Neutrophil (primary cell): ENCODE measurements around the gene NXPE3.
"Not testable (repeated sequence)": the region's sequence is repeated elsewhere in the genome, so short reads cannot be mapped to it uniquely, and the experiment has no call there.

ENCODE experiments used
- H3K27ac ChIP-seq: fragments of 200-600 bp; sonication (generic); 2 replicates; pipeline ENCODE4 v1.5.1; 2016; ENCODE audit warnings: mild to moderate bottlenecking, moderate library complexity
- H3K27me3 ChIP-seq: fragments of 200-600 bp; sonication (generic); 2 replicates; pipeline ENCODE4 v1.6.0; 2016; ENCODE audit warnings: mild to moderate bottlenecking
- H3K36me3 ChIP-seq: fragments of 200-600 bp; sonication (generic); 2 replicates; pipeline ENCODE4 v1.5.1; 2017
- H3K4me1 ChIP-seq, 2 experiments: fragments of 200-600 bp in 1 of 2; sonication (generic) in 1 of 2; 1 replicate in 1 of 2; 2 replicates in 1 of 2; pipeline versions ENCODE4 v1.5.1 to v1.6.1; 2013 to 2016; ENCODE audit warnings: low read depth in 1 of 2, low read length in 1 of 2, mild to moderate bottlenecking in 1 of 2, moderate library complexity in 1 of 2; ENCODE audit not compliant: control insufficient read depth in 1 of 2, insufficient read depth in 1 of 2
- H3K4me3 ChIP-seq, 2 experiments: fragments of 200-600 bp in 1 of 2; sonication (generic) in 1 of 2; 1 replicate in 1 of 2; 2 replicates in 1 of 2; pipeline ENCODE4 v1.5.1; 2013 to 2016; ENCODE audit warnings: low read depth in 1 of 2, low read length in 1 of 2, mild to moderate bottlenecking in 1 of 2, moderate library complexity in 1 of 2
- H3K9me3 ChIP-seq: fragments of 200-600 bp; sonication (generic); 2 replicates; pipeline ENCODE4 v1.5.1; 2016
- CTCF ChIP-seq: fragments of 200-600 bp; sonication (generic); IDR thresholded peaks from 2 replicates; pipeline ENCODE4 v1.5.1; 2016; ENCODE audit warnings: antibody characterized with exemption

NXPE3 gene

GRCh38 chr3:101779047-101779821 is at the start of gene NXPE3:
NXPE3 (plus strand) TSS chr3:101779211; CDS start chr3:101785597, 6,386 bp downstream.
- peaks cover 12% of the 10 kb centered on the region for H3K36me3 ChIP-seq
- no peaks in the 10 kb centered on the region for H3K9me3 ChIP-seq
- peaks cover 50 to 58% of the 10 kb centered on the region in 2 experiments for H3K4me1 ChIP-seq
- peak; percentile 32 for TF ChIP-seq CTCF
- peak within 1 kb of the TSS; percentile 88 to 98 for H3K4me3 ChIP-seq
- no peaks in the 10 kb centered on the region for H3K27me3 ChIP-seq
- H3K27ac ChIP-seq: peak within 1 kb of the TSS; percentile 81

- Histone ChIP-seq H3K4me3 (no peak overlapping the region), H3K27ac (peak overlapping the region; percentile 77), H3K27me3 (no peaks in the 10 kb centered on the region), H3K36me3 (peaks cover 29% of the 10 kb centered on the region), H3K4me1 (peaks cover 29% of the 10 kb centered on the region in 2 experiments), H3K9me3 (no peaks in the 10 kb centered on the region)
- peak; percentile 10 for TF ChIP-seq CTCF
Observed at GRCh38 chr3:101729586-101729985, 49.4 kb upstream of the NXPE3 start.

- no peaks in the 10 kb centered on the region for H3K27me3 ChIP-seq
- no peak for TF ChIP-seq CTCF
- H3K27ac ChIP-seq: no peak overlapping the region
- H3K4me1 ChIP-seq: peaks cover 20 to 27% of the 10 kb centered on the region in 2 experiments
- no peak overlapping the region for H3K4me3 ChIP-seq
- H3K36me3 ChIP-seq: peaks cover 41% of the 10 kb centered on the region
- no peaks in the 10 kb centered on the region for H3K9me3 ChIP-seq
Observed at GRCh38 chr3:101730839-101731238, 48.2 kb upstream of the NXPE3 start.

GRCh38 chr3:101732240-101732641 is 46.8 kb upstream of the NXPE3 start:
- Histone ChIP-seq H3K4me3 (no peak overlapping the region), H3K36me3 (peaks cover 49% of the 10 kb centered on the region), H3K27me3 (no peaks in the 10 kb centered on the region), H3K4me1 (peaks cover 14 to 23% of the 10 kb centered on the region in 2 experiments), H3K9me3 (no peaks in the 10 kb centered on the region), H3K27ac (no peak overlapping the region)
- no peak for TF ChIP-seq CTCF

- Histone ChIP-seq H3K9me3 (no peaks in the 10 kb centered on the region), H3K36me3 (peaks cover 49% of the 10 kb centered on the region), H3K27ac (peak overlapping the region; percentile 52), H3K4me1 (peaks cover 0 to 3% of the 10 kb centered on the region in 2 experiments), H3K27me3 (no peaks in the 10 kb centered on the region), H3K4me3 (no peak overlapping the region)
- TF ChIP-seq CTCF: no peak
Observed at GRCh38 chr3:101735833-101736232, 43.2 kb upstream of the NXPE3 start.

- H3K36me3 ChIP-seq, H3K4me3 ChIP-seq, H3K27ac ChIP-seq, H3K4me1 ChIP-seq, H3K27me3 ChIP-seq, H3K9me3 ChIP-seq: not testable (repeated sequence)
Observed at GRCh38 chr3:101741914-101742313, 37.1 kb upstream of the NXPE3 start.
